ENCODE measurements around the gene MBTD1. TPM values are rescaled to one million over a fixed set of nuclear protein-coding genes. Genes with fewer than 3 reads are reported as not detected.

The MBTD1 gene
- total and polyA plus RNA-seq, 2 experiments from 2014 or later: 19.1 to 63.9 TPM

DNA sequence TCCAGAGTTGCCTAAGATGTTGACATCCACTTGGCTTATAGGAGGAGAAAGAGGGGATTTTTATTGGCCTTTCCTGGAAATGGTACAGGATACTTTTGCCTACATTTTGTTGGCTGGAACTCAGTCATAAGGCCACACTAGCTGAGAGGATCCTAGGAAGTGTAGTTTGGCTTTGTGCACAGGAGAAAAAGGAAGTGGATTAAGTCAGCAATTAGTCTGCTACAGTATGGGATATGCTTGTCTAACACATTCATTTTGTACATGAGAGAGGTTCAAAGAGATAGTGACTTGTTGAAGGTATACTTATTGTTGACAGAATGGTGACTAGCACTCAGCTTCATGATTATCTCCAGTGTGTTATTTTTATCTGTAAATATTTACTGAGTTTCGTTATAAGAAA lies 10.8 kb upstream of the MBTD1 start:
- Histone ChIP-seq H3K79me2 (replicated peaks; ENCODE audit: insufficient read depth) (peaks cover 85% of the 10 kb centered on the region), H3F3A (replicated peaks; ENCODE audit: low read depth) (no peaks in the 10 kb centered on the region), H4K20me1 (replicated peaks; ENCODE audit: insufficient read depth) (peaks cover 45% of the 10 kb centered on the region; the same call in 1 of the 2 replicates), H3K9me2 (ENCODE audit: insufficient read depth) (no peaks in the 10 kb centered on the region), H3K27me3 (ENCODE audit: insufficient read depth) (no peaks in the 10 kb centered on the region), H3K27ac (ENCODE audit: low read depth) (no peak overlapping the region), H3K4me2 (no peak overlapping the region), H3K4me3 (no peak overlapping the region), H3K4me1 (ENCODE audit: insufficient read depth) (no peaks in the 10 kb centered on the region), H2AFZ (no peak overlapping the region), H3K36me3 (ENCODE audit: insufficient read depth) (peaks cover 65% of the 10 kb centered on the region)
- TF ChIP-seq EZH2 (IDR thresholded peaks at IDR 0.05; ENCODE audit: low read depth, unreplicated experiment) (no peak), EZH2phosphoT487 (IDR thresholded peaks at IDR 0.05; ENCODE audit: unreplicated experiment) (no peak), JUNB (IDR thresholded peaks at IDR 0.05; ENCODE audit: unreplicated experiment) (no peak), POLR2AphosphoS5 (IDR thresholded peaks at IDR 0.05; ENCODE audit: low read depth) (no peak), CREB1 (CRISPR knock-in tag; IDR thresholded peaks at IDR 0.05; ENCODE audit: low read depth) (no peak), ZNF331 (CRISPR knock-in tag; IDR thresholded peaks at IDR 0.05; ENCODE audit: low read depth) (no peak), ZNF114 (CRISPR knock-in tag; IDR thresholded peaks at IDR 0.05) (no peak), STAT1 (IDR thresholded peaks at IDR 0.05; ENCODE audit: unreplicated experiment) (no peak), ETS1 (IDR thresholded peaks at IDR 0.05) (no peak), NANOG (IDR thresholded peaks at IDR 0.05; ENCODE audit: borderline replicate concordance) (no peak), REST (IDR thresholded peaks at IDR 0.05; ENCODE audit: unreplicated experiment) (no peak)
- TF ChIP-seq, protein P1, sequence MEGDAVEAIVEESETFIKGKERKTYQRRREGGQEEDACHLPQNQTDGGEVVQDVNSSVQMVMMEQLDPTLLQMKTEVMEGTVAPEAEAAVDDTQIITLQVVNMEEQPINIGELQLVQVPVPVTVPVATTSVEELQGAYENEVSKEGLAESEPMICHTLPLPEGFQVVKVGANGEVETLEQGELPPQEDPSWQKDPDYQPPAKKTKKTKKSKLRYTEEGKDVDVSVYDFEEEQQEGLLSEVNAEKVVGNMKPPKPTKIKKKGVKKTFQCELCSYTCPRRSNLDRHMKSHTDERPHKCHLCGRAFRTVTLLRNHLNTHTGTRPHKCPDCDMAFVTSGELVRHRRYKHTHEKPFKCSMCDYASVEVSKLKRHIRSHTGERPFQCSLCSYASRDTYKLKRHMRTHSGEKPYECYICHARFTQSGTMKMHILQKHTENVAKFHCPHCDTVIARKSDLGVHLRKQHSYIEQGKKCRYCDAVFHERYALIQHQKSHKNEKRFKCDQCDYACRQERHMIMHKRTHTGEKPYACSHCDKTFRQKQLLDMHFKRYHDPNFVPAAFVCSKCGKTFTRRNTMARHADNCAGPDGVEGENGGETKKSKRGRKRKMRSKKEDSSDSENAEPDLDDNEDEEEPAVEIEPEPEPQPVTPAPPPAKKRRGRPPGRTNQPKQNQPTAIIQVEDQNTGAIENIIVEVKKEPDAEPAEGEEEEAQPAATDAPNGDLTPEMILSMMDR (conservative IDR thresholded peaks at IDR 0.05; ENCODE audit: low read depth in 2 of 2): no peak
- TF ChIP-seq, protein P2, sequence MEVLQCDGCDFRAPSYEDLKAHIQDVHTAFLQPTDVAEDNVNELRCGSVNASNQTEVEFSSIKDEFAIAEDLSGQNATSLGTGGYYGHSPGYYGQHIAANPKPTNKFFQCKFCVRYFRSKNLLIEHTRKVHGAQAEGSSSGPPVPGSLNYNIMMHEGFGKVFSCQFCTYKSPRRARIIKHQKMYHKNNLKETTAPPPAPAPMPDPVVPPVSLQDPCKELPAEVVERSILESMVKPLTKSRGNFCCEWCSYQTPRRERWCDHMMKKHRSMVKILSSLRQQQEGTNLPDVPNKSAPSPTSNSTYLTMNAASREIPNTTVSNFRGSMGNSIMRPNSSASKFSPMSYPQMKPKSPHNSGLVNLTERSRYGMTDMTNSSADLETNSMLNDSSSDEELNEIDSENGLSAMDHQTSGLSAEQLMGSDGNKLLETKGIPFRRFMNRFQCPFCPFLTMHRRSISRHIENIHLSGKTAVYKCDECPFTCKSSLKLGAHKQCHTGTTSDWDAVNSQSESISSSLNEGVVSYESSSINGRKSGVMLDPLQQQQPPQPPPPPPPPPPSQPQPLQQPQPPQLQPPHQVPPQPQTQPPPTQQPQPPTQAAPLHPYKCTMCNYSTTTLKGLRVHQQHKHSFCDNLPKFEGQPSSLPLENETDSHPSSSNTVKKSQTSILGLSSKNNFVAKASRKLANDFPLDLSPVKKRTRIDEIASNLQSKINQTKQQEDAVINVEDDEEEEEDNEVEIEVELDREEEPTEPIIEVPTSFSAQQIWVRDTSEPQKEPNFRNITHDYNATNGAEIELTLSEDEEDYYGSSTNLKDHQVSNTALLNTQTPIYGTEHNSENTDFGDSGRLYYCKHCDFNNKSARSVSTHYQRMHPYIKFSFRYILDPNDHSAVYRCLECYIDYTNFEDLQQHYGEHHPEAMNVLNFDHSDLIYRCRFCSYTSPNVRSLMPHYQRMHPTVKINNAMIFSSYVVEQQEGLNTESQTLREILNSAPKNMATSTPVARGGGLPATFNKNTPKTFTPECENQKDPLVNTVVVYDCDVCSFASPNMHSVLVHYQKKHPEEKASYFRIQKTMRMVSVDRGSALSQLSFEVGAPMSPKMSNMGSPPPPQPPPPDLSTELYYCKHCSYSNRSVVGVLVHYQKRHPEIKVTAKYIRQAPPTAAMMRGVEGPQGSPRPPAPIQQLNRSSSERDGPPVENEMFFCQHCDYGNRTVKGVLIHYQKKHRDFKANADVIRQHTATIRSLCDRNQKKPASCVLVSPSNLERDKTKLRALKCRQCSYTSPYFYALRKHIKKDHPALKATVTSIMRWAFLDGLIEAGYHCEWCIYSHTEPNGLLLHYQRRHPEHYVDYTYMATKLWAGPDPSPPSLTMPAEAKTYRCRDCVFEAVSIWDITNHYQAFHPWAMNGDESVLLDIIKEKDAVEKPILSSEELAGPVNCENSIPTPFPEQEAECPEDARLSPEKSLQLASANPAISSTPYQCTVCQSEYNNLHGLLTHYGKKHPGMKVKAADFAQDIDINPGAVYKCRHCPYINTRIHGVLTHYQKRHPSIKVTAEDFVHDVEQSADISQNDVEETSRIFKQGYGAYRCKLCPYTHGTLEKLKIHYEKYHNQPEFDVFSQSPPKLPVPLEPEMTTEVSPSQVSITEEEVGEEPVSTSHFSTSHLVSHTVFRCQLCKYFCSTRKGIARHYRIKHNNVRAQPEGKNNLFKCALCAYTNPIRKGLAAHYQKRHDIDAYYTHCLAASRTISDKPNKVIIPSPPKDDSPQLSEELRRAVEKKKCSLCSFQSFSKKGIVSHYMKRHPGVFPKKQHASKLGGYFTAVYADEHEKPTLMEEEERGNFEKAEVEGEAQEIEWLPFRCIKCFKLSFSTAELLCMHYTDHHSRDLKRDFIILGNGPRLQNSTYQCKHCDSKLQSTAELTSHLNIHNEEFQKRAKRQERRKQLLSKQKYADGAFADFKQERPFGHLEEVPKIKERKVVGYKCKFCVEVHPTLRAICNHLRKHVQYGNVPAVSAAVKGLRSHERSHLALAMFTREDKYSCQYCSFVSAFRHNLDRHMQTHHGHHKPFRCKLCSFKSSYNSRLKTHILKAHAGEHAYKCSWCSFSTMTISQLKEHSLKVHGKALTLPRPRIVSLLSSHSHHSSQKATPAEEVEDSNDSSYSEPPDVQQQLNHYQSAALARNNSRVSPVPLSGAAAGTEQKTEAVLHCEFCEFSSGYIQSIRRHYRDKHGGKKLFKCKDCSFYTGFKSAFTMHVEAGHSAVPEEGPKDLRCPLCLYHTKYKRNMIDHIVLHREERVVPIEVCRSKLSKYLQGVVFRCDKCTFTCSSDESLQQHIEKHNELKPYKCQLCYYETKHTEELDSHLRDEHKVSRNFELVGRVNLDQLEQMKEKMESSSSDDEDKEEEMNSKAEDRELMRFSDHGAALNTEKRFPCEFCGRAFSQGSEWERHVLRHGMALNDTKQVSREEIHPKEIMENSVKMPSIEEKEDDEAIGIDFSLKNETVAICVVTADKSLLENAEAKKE (CRISPR knock-in tag; IDR thresholded peaks at IDR 0.05): no peak
- Mint-ChIP-seq H3K4me3 (no peak overlapping the region), H3K9me3 (no peaks in the 10 kb centered on the region), H3K4me1 (no peaks in the 10 kb centered on the region), H3K27ac (no peak overlapping the region), H3K27me3 (ENCODE audit: insufficient read depth, low read depth, poor library complexity) (no peaks in the 10 kb centered on the region), H3K36me3 (ENCODE audit: low read depth) (peaks cover 84% of the 10 kb centered on the region)
- DNase-seq (ENCODE audit: low spot score): no peak
- ATAC-seq: no peak
